ENCODE data around the gene STOML1. TPM values are rescaled to one million over a fixed set of nuclear protein-coding genes. Genes with fewer than 3 reads are reported as not detected.

The STOML1 gene
- total RNA-seq, 1 experiment from 2014 or later: 2.5 TPM

GRCh38 chr15:73986055-73986775 lies 5.9 kb downstream of the STOML1 start:
- H3T11ph ChIP-seq (ENCODE audit: low read length): no peak overlapping the region
- no peak overlapping the region for H2BK120ac ChIP-seq (ENCODE audit: low read depth, low read length, poor library complexity, severe bottlenecking)
- H2AK5ac ChIP-seq (ENCODE audit: insufficient read length, low read length): no peak overlapping the region
- no peak overlapping the region for H3K4me2 ChIP-seq (ENCODE audit: insufficient read depth, insufficient read length, low read length)
- H4K8ac ChIP-seq (replicated peaks; ENCODE audit: insufficient read length, low read depth, low read length): no peak overlapping the region
- no peak overlapping the region for H2BK20ac ChIP-seq (ENCODE audit: low read depth, low read length, poor library complexity, severe bottlenecking)
- H3K36me3 Mint-ChIP-seq (ENCODE audit: insufficient read depth in 1 of 3, low read depth in 3 of 3): no peaks in the 10 kb centered on the region
- no peaks in the 10 kb centered on the region for H3K79me1 ChIP-seq (ENCODE audit: insufficient read depth, low read depth, low read length, poor library complexity, severe bottlenecking)
- H3K56ac ChIP-seq (ENCODE audit: insufficient read length, low read depth, low read length): no peak overlapping the region
- no peak overlapping the region for H2BK5ac ChIP-seq (ENCODE audit: insufficient read length, low read length)
- H3K9ac ChIP-seq (ENCODE audit: extremely low read depth, insufficient read length, low read length): no peak overlapping the region
- H3K18ac ChIP-seq (ENCODE audit: insufficient read length, low read depth, low read length): no peak overlapping the region
- no peaks in the 10 kb centered on the region for H3K9me3 ChIP-seq (ENCODE audit: control insufficient read depth, low read depth, low read length)
- H3K4me1 ChIP-seq (ENCODE audit: insufficient read depth, low read length): no peaks in the 10 kb centered on the region
- H3K79me2 ChIP-seq (ENCODE audit: insufficient read depth, low read length): no peaks in the 10 kb centered on the region
- WGBS (ENCODE audit: extremely low coverage, insufficient read length, low lambda C conversion rate): no CpG with 5 or more reads among the region's 7 CpGs
- TF ChIP-seq CTCF (conservative IDR thresholded peaks at IDR 0.05): no peak
- H2BK12ac ChIP-seq (ENCODE audit: insufficient read length, low read depth, low read length): no peak overlapping the region
- H3K23ac ChIP-seq (ENCODE audit: insufficient read length, low read depth, low read length): no peak overlapping the region
- no peaks in the 10 kb centered on the region for H3K27me3 ChIP-seq (ENCODE audit: insufficient read depth, low read length)
- peaks cover 3 to 5% of the 10 kb centered on the region in 2 experiments; a peak in 3 of 4 replicates for H3K4me1 Mint-ChIP-seq
- H3K4ac ChIP-seq (ENCODE audit: low read depth, low read length): no peak overlapping the region
- no peaks in the 10 kb centered on the region for H3K23me2 ChIP-seq (ENCODE audit: insufficient read length, low read depth, low read length, poor library complexity, severe bottlenecking)
- H3K27ac Mint-ChIP-seq: peak overlapping the region in 2 of 3 experiments; percentile 29 to 32; a peak in 1 of 7 replicates
- no peak for DNase-seq
- H2AFZ ChIP-seq (ENCODE audit: low read length): no peak overlapping the region
- no peak overlapping the region for H2BK15ac ChIP-seq (ENCODE audit: low read depth, low read length)
- no peak overlapping the region for H4K5ac ChIP-seq (ENCODE audit: insufficient read length, low read depth, low read length)
- no peaks in the 10 kb centered on the region for H4K20me1 ChIP-seq (ENCODE audit: control insufficient read depth, insufficient read depth, insufficient read length)
- H3K14ac ChIP-seq (ENCODE audit: insufficient read depth, low read length): no peak overlapping the region
- no peaks in the 10 kb centered on the region for H3K9me3 Mint-ChIP-seq
- H3K27me3 Mint-ChIP-seq (ENCODE audit: low read depth): peaks cover 4% of the 10 kb centered on the region
- no peak overlapping the region; a peak in 1 of 5 replicates for H3K4me3 Mint-ChIP-seq
- H3K27ac ChIP-seq (ENCODE audit: insufficient read length, low read depth, low read length): no peak overlapping the region
- no peak overlapping the region for H4K91ac ChIP-seq (ENCODE audit: insufficient read length, low read depth, low read length)

Measured in H9 (cell line).